ENCODE measurements around the gene TRIM24. TPM values are rescaled to one million over a fixed set of nuclear protein-coding genes. Genes with fewer than 3 reads are reported as not detected.

TRIM24 gene
- total and polyA plus RNA-seq, 4 donors = 7.0 to 33.0 (median 17.4) TPM

DNA sequence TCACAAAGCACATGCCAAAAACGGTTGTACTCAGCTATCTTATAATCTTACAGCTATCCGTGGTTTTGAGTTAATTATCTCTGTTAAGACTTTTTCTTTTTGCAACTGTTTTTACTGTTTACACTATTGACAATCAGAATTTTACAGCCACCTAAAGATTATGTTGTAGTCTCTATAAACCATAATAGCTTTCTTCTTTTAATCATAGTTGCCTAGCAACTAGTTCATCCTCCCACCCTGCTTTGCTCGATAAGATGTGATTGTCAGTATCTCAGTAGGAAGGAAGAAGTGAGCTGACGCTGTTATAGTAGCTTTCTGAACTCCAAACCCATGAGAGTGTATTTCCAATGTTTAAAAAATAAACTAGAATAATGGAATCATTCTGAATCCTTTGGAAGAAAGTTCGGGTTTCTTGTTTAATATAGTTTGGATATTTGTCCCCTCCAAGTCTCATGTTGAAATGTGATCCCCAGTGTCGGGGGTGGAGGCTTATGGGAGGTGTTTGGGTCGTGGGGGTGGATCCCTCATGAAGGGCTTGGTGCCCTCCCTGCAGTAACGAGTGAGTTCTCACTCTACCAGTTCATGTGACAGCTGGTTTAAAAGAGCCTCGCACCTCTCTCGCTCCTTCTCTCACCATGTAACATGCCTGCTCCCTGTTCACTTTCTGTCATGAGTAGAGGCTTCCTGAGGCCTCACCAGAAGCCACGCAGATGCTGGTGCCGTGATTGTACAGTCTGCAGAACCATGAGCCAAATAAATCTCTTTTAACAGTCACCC, 173.0 kb downstream of the TRIM24 start:
- Histone ChIP-seq H3K9ac (ENCODE audit: insufficient read depth in 1 of 2, low read length in 2 of 2) (no peak overlapping the region), H3K4me1 (ENCODE audit: control insufficient read depth in 5 of 5, insufficient read depth in 5 of 5, low read length in 5 of 5) (no peaks in the 10 kb centered on the region), H3K4me3 (no peak overlapping the region), H3K9me3 (ENCODE audit: control insufficient read depth in 4 of 4, insufficient read depth in 3 of 4, low read length in 3 of 4) (no peaks in the 10 kb centered on the region), H3K36me3 (ENCODE audit: control insufficient read depth in 4 of 4, insufficient read depth in 4 of 4, low read length in 4 of 4) (no peaks in the 10 kb centered on the region), H3K27ac (ENCODE audit: low read depth in 1 of 2, low read length in 1 of 2) (no peak overlapping the region), H3K27me3 (ENCODE audit: control insufficient read depth in 3 of 3, insufficient read depth in 3 of 3, low read length in 2 of 3) (no peaks in the 10 kb centered on the region)
- 65 to 71% methylated on average over 12 of the region's 12 CpGs for WGBS, 2 donors
- no peak for ATAC-seq (ENCODE audit: insufficient read depth, low FRiP score)
- no peak for TF ChIP-seq CTCF (IDR thresholded peaks at IDR 0.05; ENCODE audit: control extremely low read depth, extremely low read depth)
- no peak for DNase-seq

Small RNA genes within 50 kb of the gene (small RNA-seq; reads per million reads assigned to genes)
- gene RF00561 (ENCODE audit: low replicate concordance) = not detected

Other genes starting within 250 kb of the TRIM24 start
- gene SVOPL, start 241.1 kb downstream of the TRIM24 start, total RNA-seq = 1 to 10 TPM in 1 of 2 donors, not detected in 1; 1.5 TPM
- gene SVOPL, start 241.1 kb downstream of the TRIM24 start, polyA plus RNA-seq = under 1 TPM; 0.13 to 0.39 TPM